Limb (tissue), 2 donors: Measurements from ENCODE around the gene ACO2.
"Not testable (repeated sequence)": the region's sequence is repeated elsewhere in the genome, so short reads cannot be mapped to it uniquely, and the experiment has no call there.

Experiments
- DNase-seq, 2 donors: peaks; one replicate each; pipeline ENCODE4 v3.0.0-alpha.2; 2016; ENCODE audit errors: extremely low spot score in 2 of 2

ACO2 gene

DNA sequence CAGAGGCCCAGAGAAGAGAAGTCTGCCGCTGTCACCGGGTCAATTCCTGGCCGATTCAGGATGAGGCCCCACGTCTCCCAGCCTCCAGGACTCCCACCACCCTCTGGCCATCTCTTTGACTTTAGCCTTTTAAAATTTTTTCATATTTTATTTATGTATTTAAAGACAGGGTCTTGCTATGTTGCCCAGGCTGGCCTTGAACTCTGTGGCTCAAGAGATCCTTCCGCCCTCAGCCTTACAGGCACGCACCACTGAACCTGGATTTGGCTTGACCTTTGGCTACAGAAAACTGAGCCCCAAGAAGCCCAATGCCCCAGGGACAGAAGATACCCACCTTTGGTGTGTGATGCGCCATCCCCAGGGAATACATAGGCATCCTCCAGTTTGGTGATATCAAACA lies 71.4 kb downstream of the ACO2 start:
- DNase-seq = no peak

DNA sequence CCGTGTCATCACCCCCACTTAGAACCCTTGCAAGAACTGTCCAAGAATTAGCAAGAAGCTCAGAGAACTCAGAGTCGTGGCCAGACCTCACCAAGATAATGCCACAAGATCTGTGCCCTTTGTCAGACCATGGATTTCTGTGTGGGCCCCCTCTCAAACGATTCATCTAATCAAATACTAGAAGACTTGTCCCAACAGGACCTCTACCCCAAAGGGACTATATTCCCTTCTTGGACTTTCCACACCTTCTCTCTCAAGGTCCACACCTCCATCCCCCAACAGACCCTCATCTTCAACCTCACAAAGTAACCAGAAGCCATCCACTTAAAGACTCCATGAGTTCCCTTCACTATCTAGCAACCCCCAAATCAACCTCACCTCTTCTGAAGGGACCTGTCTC lies 72.6 kb downstream of the ACO2 start:
- no peak for DNase-seq

DNA sequence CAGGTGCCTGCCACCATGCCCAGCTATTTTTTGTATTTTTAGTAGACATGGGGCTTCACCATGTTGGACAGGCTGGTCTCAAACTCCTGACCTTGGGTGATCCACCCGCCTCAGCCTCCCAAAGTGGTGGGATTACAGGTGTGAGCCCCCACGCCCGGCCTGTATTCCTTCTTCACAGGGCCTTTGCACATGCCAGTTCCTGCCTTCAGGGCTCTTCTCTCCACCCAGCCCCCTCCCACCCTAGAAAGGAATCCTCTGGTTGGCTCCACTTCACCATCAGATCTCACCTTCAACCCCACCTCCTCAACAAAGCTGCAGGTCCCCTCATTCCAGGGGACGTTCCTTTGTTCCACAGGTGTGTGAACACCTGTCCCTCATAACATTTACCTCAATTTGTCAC lies 73.3 kb downstream of the ACO2 start:
- no peak for DNase-seq

DNA sequence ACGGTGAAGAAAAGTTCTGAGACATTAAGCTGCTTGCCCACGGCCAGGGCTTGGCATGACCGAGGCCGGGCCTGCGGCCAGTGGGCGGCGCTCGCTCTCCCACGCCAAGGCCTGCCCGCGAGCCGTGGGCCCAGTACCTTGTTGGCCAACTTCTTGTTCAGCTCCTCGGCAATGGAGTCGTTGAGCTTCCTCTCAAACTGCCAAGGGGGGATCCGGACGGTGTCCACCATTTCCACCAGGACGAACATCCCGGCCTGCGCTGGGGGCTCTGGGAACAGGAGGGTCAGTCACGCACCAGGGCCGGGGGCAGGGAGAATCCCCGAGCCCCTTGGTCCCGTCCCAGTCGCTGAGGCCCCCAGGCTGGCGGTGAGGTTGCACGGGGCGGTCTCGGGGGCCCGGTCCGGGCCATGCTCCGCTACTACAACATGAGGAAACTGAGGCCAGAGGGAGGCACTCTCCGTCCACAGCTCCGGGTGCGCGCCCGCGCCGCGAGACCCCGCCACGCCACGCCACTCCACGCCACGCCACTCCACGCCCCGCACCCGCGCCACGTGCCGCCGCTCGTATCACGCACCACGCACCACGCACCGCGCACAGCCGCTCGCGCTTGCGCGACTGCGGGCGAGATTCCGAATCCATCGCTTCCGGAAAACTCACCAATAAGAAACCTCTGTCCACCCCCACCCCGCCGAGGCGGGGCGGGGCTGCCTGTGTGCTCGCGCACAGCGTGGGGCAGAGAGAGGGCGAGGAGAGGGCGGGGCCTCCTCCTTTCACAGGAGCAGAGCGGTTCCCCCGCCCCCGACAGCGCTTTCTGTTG lies 75.1 kb downstream of the ACO2 start, which contains the start of gene POLR3H:
TSS of gene POLR3H (minus strand) at position 617 of the 817 bp plus-strand sequence. CDS start at position 248, 369 bp downstream.
- DNase-seq = peak; percentile 98 to 99

DNA sequence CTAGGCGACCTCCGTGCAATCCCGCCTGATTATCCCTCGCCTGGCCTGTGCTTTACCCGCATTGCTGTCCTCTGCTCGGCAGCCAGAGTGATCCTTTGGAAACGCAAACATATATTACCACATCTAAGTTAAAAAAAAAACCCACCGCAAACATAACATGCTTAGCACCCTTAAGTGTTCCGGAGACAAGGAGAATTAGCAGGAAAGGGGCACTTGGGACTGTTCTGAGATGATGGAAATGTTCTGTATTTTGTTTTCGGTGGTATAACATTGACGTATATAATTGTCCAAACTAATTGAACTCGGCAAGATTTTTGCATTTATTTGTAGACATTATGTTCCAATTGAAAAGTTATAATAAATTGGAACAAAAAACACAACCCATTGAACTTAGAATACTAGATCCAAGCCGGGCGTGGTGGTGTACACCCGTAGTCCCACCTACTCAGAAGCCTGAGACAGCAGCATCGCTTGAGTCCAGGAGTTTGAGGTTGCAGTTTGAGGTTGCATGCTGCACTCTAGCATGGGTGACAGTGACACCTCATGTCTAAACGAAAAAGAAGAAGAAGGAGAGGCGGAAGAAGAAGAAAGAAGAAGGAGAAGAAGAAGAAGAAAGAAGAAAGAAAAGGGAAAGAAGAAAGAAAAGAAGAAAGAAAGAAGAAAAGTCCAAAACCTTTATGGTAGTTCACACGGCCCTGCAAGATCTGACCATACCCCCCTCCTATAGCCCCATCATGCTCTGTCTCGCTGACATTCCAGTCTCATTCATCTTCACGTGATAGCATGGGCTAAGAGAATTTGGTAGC lies 76.0 kb downstream of the ACO2 start:
- no peak for DNase-seq

DNA sequence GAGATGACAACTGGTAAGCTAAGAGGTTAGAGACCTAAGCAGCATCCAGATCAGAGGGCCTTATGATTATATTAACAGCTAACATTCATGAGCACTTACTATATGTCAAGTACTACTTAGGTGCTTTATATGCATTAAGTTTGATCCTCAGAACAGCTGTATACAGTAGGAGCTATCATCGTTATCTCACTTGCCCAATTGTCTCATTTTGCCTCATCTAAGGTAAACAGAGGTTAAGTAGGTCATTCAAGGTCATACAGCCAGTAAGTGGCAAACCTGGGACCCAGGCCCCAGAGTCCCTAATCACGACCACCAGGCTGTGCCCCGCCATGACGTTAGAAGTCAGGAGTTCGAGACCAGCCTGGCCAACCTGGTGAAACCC lies 79.9 kb downstream of the ACO2 start:
- no peak for DNase-seq

DNA sequence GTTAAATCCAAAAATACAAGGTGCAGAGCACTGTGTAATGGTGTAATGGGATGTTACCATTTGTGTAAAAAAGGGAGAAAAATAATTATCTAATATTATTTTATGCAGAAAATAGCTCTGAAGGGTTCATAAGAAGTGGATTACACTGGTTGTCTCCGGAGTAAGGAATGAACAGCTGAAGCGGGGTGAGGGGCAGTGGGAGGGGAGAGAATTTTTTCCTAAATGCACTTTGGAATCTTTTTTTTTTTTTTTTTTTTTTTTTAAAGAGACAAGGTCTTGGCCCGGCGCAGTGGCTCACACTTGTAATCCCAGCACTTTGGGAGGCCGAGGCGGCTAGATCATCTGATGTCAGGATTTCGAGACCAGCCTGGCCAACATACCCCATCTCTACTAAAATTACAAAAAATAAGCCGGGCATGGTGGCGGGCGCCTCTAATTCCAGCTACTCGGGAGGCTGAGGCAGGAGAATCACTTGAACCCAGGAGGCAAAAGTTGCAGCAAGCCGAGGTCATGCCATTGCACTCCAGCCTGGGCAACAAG lies 82.1 kb downstream of the ACO2 start:
- DNase-seq = no peak

DNA sequence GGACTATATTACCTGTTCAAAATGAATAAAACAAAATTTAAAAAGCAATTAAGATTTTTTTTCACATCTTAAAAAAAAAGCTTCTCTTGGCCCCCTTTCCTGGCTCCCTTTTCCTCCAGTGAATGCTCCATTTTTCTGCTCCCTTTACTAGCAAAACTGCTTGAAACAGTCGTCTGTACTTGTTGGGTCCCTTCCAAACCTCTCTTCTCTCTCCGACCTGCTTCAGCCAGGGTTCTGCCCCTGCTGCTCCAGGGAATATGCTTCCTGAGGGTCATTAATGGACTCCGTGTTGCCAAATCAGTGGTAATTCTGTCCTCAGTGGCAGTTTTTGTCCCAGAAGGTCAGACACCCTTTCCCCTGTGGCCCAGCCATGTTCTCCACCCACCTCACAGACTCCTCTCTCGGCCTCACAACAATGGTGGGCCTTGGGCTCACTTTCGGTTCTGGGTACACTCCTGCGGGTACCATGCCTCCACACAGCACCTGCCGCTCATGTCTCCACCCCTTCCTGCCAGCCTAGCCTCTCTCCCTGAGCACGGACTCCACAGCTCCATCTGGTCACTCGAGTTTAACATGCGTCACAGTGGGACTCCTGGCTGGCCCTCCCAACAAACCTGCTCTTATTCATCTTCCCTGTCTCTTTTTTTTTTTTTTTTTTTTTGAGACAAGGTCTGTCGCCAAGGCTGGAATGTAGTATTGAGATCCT lies 83.1 kb downstream of the ACO2 start:
- no peak for DNase-seq

DNA sequence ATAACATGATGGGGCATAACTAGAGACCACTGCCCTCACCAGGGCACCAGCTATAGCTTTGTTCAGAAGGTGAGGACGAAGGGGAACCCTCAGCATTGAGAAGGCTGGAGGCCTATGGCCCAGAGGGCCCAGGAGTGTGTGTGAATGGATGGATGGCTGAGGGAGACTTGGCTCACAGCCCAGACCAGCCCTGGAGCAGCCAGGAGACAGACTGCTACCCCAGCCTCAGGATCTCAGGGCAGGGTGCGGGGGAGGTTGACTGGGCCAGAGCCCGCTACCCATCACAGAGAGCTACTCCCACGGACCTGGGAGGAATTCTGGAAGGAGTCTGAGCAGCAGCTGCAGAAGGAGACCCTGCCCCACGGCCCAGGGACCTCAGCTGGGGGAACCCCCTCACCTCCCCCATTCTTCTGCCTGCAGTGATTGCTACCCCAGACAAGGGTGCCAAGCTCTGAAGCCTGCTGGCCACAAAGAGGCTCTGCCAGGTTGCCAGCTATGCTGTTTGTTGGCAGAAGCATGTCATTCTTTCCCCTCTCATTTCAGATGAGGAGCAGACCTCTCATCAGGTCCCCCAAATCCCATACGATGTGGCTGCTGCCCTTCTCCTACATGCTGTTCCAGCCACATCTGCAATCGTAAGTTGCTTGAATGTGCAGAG lies 86.5 kb downstream of the ACO2 start:
- no peak for DNase-seq

DNA sequence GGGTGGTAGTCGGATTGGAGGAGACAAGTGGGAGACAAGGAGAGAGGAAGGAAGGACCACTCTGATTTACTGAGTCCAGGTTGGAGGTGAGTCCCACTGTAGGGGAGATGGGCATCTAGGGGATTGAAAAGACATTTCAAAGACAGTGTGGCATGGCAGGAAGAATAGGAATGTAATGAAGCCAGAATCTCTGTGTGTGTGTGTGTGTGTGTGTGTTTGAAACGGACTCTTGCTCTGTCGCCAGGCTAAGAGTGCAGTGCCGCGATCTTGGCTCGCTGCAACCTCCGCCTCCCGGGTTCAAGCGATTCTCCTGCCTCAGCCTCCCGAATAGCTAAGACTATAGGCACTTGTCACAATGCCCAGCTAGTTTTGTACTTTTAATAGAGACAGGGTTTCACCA lies 87.6 kb downstream of the ACO2 start:
- no peak for DNase-seq

DNA sequence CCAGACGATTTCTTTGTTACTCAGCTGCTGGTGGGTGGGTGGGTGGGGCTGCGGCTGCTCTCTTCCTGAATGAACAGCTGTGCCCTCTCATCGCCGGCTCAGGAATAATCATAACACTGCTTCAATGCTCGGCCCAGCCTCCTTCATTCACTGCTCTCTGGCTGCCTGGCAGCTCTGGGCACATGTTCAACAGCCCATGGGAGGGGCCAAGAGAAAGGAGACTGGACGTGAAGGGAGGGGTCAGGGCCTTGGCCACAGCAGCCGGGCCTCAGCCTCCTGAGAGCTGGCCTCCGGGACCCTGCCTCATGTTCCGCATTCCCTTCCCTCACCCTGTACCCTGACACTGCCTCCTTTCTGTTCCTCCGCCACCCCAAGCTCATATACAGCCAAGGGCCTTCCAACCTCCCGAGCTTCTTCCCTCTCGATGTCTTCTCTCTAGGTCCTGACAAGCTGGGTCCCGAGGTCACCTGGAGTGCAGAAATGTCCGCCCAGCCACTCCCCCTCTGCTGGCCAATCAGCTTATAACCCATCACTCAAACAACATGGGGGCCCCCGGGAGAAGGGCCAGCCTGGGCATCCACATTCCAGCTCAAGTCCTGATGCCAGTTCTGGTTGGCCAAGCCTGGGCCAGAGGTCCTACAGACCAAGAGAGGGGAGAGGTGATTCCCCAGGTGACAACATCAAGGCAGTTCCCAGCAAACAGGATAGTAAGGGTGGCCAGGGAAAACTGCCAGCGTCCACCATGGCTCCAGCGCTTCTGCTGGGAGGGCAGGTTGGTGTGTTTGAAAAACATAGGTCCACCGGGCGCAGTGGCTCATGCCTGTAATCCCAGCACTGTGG lies 88.7 kb downstream of the ACO2 start:
- DNase-seq = peak; percentile 77 to 82

DNA sequence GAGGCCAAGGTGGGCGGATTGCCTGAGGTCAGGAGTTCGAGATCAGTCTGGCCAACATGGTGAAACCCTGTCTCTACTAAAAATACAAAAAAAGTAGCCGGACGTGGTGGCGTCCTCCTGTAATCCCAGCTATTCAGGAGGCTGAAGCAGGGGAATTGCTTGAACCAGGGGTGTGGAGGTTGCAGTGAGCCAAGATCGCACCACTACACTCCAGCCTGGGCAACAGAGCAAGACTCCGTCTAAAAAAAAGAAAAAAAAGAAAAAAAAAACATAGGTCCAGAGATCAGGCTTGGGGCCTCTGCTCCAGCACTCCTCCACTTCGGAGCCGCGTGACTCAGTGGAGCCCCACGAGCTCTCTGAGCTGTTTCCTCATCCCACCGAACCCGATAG lies 89.3 kb downstream of the ACO2 start:
- DNase-seq = not testable (repeated sequence)

DNA sequence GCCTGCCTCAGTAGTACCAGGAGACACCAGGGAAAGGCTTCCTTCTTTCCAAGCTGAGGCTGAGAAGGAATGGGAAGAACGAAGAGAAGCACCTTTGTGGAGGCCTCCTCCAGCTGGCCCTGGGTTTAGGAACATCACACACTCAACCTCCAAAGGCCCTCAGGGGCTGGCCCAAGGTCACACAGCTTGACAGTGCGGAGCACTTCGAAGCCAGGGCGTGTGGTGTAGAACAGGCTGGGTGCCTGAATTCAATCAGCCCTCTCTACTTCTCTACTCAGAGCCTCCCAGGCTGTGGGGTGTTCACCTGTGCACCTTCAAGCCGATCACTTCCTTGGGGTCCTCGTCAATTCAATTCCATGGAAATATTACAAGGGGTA lies 91.2 kb downstream of the ACO2 start:
- no peak for DNase-seq

DNA sequence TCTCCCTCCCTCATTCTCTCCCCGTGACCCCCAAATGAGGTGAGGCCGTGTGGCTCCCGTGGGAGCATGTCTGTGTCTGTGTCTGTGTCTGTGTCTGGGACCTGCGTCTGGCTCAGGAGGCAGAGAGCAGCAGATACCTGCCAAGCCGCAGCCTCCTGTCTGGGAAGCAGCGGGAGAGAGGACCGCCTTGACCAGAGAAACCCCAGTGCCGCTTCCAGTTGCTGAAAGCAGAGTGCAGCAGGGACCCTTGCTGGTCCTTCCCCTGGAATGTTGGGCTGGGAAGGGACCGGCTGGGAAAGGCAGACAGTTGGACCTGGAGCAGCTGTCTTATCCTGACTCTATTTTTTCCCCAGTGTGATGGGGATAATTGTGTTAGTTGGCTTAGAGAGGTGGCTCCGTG lies 92.4 kb downstream of the ACO2 start:
- DNase-seq = peak in 1 of 2 donors; percentile 59

DNA sequence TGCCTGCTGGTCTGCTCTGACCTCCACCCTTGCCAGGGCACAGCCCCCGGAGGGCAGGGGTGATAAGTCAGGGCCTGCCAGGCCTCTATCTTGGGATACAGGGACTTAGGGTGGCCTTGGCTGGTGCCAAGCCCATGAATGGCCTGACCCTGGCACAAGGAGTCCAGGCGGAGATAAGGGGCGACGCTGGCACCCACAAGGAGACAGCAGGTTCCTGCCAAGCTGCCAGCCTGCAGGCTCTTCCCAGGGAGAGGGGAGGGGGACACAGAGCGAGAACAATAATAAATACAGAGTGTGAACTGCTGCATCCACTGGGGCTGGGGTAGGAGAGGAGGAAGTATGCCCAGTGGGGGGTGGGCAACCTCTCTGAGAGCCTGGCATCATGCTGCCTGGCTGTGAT lies 92.9 kb downstream of the ACO2 start:
- DNase-seq = no peak

DNA sequence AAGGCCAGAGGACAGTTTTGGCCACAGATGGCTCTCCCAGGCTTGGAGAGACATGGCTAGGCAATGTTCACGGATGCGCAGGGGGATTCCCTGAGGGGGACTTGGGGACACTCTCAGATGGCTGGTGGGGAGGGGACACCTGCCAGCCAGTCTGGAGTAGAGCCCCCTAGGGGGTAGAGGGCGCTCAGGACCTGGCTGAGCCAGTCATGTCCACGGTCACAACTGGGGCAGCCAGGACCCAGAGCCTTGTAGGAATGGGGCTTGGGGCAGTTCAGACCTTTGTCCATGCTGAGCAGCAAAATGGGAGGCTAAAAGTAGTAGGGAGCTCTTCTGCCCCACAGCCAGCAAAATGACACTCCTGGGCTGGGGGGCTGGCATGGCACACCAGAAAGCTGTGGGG lies 93.5 kb downstream of the ACO2 start:
- DNase-seq = no peak

DNA sequence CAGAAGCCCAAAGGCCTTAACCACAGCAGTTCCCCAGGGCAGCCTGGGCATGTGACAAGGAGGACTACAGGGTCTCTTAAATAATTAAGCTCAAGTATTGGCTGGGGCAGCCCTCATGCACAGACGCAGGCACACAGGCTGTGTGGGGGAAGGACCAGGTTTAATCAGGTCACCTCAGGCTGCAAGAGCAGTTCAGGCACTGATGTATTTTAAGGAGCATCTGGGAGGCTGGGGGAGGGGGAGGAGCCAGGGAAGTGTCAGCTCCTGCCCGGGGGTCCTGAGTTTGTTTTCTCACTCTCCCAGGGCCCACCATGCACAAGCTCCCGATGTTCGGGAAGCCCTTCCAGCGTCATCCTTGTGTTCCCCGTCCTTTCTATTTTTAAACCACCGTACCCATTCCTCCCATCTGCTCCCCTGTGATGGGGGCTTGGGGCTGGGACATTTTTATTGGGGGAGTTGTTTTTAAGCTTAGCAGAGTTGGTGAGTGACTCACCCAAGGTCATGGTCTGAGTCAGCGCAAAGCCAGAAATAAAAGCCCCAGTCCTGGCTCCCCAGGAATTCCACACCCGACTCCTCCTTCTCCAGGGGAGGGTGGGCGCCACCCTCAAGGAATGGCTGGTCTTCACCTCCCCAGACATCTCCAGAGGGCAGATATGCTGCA lies 94.3 kb downstream of the ACO2 start:
- DNase-seq = no peak

DNA sequence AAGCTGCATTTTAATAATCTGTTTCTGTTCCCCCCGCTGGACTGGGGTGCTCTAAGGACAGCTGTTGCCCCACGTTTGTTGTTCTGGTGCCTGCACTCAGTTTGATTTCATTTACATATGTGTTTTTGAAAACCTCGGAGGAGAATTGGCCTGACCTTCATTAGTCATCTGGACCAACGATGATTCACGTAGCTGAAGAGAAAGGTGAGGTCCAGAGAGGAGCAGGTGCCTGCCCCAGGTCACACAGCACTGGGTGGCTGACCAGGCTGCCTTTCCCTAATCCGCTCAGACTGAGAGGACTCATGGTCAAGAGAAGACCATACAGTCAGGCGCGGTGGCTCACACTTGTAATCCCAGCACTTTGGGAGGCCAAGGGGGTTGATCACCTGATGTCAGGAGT lies 95.6 kb downstream of the ACO2 start:
- no peak for DNase-seq

DNA sequence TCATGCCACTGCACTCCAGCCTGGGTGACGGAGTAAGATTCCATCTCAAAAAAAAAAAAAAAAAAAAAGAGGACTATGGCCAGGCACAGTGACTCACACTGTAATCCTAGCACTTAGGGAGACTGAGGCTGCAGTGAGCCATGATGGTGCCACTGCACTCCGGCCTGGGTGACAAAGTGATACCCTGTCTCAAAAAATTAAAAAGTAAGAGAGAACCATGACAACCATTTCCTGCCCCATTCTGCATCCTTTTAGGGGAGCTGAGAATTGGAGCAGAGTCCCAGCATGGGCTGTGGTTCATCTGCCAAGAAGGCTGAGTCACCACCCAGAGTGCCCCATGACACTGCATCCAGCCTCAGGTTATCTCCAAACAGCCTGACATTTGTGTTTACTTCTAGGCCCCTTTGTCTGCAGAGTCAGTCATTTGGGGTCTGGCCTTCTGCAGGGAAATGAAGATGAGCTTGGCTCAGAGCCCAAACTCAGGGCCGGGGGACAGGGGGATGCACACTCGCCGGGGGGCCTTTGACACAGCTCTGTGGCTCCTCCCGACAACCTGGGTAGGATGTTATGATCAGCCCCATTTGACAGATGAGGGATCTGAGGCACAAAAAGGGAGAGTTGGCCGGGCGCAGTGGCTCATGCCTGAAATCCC lies 96.6 kb downstream of the ACO2 start:
- no peak for DNase-seq

DNA sequence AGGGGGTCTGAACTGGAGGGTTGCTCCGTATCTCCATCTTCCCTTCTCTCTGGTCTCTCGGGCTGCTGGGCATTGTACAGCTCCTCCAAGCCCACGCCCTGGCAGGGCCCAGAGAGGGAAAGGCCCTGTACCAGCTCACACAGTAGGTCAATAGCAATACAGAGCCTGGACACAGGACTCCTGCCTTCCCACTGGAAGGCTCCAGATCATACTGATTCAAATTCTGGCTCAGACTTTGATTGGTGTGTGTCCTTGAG lies 98.5 kb downstream of the ACO2 start:
- DNase-seq = no peak
